Measurements from ENCODE around the gene SPG11.
"Not testable (repeated sequence)": the region's sequence is repeated elsewhere in the genome, so short reads cannot be mapped to it uniquely, and the experiment has no call there.

Gene SPG11

DNA sequence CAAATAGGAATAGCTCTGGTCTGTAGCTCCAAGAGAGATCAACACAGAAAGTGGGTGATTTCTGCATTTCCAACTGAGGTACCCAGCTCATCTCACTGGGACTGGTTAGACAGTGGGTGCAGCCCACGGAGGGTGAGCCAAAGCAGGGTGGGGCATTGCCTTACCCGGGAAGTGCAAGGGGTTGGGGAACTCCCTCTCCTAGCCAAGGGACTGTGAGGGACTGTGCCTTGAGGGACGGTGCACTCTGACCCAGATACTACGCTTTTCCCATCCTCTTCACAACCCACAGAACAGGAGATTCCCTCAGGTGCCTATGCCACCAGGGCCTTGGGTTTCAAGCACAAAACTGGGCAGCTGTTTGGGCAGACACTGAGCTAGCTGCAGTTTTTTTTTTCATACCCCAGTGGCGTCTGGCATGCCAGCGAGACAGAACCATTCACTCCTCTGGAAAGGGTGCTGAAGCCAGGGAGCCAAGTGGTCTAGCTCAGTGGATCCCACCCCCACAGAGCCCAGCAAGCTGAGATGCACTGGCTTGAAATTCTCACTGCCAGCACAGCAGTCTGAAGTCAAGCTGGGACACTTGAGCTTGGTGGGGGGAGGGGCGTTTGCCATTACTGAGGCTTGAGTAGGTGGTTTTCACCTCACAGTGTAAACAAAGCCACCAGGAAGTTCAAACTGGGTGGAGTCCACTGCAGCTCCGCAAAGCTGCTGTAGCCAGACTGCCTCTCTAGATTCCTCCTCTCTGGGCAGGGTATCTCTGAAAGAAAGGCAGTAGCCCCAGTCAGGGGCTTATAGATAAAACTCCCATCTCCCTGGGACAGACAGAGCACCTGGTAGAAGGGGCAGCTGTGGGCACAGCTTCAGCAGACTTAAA is 19.6 kb upstream of the SPG11 start:
- intact Hi-C loops (cut with DNase I); DNase-seq: not testable (repeated sequence)

DNA sequence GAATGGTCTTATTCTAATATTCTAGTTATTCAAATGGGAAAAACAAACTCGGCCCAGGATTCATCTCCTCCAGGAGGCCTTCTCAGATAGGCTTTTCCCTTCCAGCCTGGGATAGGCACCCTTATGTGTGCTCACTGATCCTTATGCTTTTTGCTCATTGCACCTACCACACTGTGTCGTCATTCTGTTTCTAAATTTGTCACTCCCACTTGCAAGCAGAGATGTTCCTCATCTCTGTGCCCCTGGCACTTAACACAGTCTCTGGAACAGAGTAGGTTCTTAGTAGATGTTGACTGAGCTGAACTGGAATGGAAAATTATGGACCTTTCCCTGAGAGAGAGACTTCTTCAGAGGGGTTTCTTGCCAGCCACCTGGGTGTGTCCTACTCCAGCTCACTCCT is 18.7 kb upstream of the SPG11 start:
- intact Hi-C loops (cut with DNase I), result no loop called here
- DNase-seq, result no peak

- DNase-seq, result no peak
- intact Hi-C loops (cut with DNase I), result no loop called here
Observed at GRCh38 chr15:44676676-44677075, 13.2 kb upstream of the SPG11 start.

DNA sequence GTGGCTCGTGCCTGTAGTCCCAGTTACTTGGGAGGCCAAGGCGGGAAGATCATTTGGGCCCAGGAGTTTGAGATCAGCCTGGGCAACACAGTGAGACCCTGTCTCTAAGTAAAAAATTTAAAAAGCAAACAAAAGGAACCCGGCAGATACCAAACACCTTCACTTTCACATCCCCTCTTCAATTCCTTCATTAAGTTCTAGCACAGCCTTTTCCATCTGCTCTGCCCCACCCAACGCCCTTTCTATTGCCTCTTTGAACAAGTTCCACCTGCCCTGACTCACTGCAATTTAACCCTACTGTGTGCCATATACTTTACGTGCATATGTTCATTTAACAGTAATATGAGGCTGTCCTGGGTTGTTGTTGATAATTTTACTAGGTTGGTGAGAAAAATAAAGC is 12.4 kb upstream of the SPG11 start:
- intact Hi-C loops (cut with DNase I), result no loop called here
- DNase-seq, result no peak

DNA sequence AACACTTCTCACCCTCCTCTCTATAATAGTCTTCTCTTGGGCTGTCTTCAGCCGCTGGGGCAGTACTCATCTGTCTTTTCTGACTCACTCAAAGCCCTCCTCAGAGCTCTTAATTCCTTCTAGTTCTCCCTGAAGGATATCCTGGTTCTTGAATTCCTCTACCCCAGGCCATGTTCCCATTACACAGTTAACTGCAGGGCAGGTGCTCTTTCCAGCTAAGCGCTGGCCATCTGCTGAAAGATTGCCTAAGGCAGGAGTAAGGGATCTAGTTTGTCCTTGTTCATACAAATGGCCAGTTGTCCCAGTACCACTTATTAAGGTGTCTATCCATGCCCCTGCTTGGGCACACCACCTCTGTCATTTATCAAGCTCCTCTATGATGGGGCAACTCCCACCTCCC is 10.2 kb upstream of the SPG11 start:
- intact Hi-C loops (cut with DNase I), result no loop called here
- no peak for DNase-seq

GRCh38 chr15:44670087-44670950 is 6.9 kb upstream of the SPG11 start:
- intact Hi-C loops (cut with DNase I), result no loop called here
- DNase-seq, result no peak

DNA sequence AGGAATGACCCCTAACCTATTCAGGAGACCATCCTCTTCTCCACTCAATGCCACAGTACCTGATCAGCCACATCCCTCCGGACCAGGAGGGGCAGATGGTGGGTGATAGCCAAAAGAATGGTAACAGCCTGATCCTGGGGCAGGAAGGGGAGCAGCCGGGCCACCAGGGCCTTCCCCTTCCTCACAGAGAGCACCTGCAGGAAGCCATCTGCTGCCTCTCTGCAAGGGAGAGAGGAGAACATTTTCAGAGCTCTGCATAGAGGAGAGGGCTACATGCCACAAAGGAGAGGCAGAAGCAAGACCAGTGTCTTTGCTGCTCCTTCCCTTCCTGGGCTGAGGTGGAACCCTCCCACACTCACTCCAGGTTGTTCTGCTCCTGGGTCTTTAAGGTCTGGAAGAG is 5.5 kb upstream of the SPG11 start:
- DNase-seq, result no peak
- intact Hi-C loops (cut with DNase I), result no loop called here

DNA sequence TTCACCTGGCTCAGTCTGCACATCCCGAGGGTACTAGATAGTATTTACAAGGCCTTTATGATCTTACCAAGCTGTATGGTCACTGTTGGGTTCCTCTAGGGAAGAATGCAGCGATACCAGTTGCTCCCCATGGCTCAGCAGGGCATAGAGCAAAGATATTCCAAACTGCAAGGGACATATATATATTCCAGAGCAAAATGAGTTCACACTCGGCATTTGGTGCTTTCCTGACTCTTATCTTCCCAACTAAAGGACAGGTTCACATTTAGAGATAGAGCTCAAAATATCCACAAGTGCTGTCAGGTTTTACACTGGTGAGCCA is 3.5 kb upstream of the SPG11 start:
- no peak for DNase-seq
- intact Hi-C loops (cut with DNase I), result no loop called here

- no peak for DNase-seq
- intact Hi-C loops (cut with DNase I), result no loop called here
Observed at GRCh38 chr15:44666210-44667038, 3.0 kb upstream of the SPG11 start.

DNA sequence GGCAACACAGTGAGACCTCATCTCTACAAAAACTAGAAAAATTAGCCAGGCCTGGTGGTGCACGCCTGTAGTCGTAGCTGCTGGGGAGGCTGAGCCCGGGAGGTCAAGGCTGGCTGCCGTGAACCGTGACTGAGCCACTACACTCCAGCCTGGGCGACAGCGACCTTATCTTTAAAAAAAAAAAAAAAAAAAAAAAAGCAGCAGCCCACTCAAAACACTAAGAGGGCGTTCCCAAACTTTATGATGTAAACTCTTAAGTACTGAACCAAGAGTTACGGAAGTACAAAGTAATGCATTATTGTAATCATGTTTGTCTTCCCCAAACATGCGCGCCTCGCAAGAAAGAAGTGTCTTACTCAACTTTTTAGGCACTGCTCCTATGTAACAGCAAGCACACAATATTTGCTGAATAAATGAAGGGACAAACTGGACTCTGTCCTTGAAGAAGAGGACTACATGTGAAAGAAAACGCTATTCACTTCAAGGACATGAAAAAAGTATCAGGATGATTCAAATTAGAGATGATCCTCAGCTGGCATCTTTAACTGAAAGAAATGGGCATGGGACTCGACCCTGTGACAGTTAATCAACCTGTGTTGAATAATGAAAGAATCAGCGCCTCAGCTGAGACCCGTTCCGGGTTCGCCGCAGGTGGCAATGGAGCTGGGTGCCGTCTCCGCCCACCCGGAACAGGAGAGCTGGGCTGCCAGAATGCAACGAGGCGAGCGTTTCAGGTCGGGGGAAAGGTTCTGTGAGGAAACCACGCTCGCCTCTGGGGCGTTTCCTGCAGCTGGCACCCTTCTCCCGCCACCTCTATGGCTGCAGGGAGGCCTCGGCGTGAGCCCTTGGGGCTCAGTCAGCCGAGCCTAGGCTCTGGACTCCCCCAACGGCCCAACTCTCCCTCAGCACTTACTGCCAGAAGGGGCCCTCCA is 718 bp downstream of the SPG11 start:
- peak; percentile 29 to 81 (median 62) for DNase-seq
- intact Hi-C loops (cut with DNase I), result loop anchor here (5.0 kb wide), 2 partner anchors 50 to 70 kb away; partner anchors contain the start of genes B2M and PATL2

- intact Hi-C loops (cut with DNase I), result loop anchor here (5.0 kb wide), 2 partner anchors 51 to 71 kb away; partner anchors contain the start of genes B2M and PATL2
- no peak for DNase-seq
Observed at GRCh38 chr15:44661576-44661975, 1.9 kb downstream of the SPG11 start.

- intact Hi-C loops (cut with DNase I), result no loop called here
- DNase-seq, result no peak
Observed at GRCh38 chr15:44659056-44659455, 4.4 kb downstream of the SPG11 start.

DNA sequence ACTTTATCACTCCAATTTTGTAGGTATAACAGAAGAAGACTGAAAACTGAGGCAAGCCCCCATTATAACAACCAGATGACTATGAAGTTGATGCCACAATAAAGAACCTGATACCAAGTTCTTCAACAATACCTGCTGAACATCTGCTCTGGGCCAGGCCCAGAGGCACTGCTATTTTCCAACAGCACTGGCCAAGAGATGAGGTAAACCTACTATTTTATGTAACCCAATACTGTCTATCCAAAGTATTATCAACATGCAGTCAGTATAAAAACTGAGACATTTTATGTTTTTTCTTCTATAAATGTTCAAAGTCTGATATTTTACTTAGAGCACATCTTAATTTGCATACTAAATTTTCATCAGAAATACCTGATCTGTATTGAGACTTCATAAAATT is 6.1 kb downstream of the SPG11 start:
- intact Hi-C loops (cut with DNase I), result no loop called here
- no peak for DNase-seq

GRCh38 chr15:44656913-44657312 is 6.5 kb downstream of the SPG11 start:
- no peak for DNase-seq
- intact Hi-C loops (cut with DNase I), result no loop called here

- DNase-seq, result no peak
Observed at GRCh38 chr15:44656298-44656697, 7.2 kb downstream of the SPG11 start.

DNA sequence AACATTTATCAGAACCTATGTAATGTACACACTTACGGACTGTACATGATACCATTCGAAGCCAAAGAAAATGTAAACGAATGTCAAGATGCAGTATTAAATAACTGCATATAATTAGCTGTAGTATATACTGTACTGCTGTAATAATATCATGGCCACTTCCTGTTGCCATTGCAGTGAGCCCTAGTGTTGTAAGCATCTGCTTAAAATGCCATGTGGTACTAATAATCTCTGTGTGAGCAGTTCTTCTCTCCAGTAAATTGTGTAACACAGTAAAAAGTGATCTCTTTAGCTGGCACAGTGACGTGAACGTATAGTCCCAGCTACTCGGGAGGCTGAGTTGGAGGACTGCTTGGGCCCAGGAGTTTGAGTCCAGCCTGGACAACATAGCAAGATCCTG is 8.6 kb downstream of the SPG11 start:
- intact Hi-C loops (cut with DNase I), result no loop called here
- no peak for DNase-seq

More at GRCh38 chr15:44656298-44656697, 7.2 kb downstream of the SPG11 start:
- intact Hi-C loops (cut with DNase I), result no loop called here

DNA sequence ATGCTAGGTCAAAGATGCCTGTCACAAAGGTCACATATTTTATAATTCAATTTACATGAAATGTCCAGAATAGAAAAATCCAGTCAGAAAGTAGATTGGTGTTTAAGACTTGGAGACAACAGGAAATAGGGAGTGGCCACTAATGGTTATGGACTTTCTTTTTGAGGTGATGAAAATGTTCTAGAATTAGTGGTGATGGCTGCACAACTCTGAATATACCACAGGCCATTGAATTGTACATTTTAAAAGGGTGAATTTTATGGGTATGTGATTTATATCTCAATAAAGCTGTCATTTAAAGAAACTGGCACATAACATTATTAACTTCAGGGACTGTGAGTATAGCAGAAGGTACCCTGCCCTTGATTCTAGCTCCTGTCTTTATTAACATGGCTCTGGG is 15.8 kb downstream of the SPG11 start:
- intact Hi-C loops (cut with DNase I), result no loop called here

DNA sequence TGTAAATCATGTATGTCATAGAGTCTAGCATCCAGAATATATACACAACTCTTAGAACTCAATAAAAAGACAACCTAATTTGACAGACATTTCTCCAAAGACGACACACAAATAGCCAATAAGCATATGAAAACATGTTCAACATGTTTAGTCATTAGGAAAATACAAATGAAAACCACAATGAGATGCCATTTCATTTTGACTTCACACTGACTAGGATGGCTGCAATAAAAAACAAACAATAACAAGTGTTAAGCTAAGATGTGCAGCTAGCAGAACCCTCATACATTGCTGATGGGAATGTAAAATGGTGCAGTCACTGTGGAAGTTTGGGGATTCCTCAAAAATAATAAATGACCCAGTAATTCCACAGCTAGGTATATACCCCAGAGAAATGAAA is 16.4 kb downstream of the SPG11 start:
- DNase-seq, result no peak
- intact Hi-C loops (cut with DNase I), result no loop called here

More for the DNA sequence above, 15.8 kb downstream of the SPG11 start:
- DNase-seq, result no peak
